GM18519 (cell line): ENCODE results near the gene MYMX.
"Not testable (repeated sequence)": the region's sequence is repeated elsewhere in the genome, so short reads cannot be mapped to it uniquely, and the experiment has no call there.

Experiments used
- ATAC-seq: cut with Tn5 transposase; IDR thresholded peaks from one replicate; pipeline ENCODE4 v1.9.1; 2021; ENCODE audit warnings: mild to moderate bottlenecking, moderate library complexity; ENCODE audit not compliant: unreplicated experiment, low FRiP score

MYMX gene

DNA sequence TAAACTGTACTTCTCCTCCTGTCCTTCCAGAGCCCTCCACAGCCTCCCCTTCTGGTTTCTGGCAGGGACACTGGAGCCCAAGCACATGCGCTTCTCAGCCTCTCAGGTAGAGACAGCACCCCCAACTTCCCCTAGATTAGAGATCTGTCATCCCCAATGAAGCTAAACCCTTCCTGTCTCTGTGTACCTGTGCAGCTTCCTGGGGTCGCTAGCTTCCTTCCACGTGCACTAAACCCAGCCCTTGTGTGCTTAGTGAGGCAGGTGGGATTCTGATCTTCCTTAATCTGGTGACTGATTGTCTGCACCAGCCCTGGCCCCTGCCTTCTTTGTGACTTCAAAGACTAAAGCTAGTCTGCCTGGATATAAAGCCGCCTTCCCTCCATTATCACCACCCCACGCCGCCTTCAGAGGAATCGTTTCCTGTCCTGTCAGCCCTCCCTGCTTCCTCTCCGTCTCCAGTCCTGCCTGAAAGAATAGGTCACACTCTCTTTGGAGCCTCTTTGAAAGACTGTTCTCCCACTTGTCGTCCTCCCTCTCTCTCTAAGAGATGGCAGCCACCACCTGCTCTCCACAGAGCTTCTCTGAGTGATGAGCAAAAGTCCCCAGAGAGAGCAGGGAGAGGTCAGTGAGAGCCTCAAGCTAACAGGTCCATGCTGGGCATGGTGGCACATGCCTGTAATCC lies 30.6 kb upstream of the MYMX start:
- ATAC-seq, result no peak

DNA sequence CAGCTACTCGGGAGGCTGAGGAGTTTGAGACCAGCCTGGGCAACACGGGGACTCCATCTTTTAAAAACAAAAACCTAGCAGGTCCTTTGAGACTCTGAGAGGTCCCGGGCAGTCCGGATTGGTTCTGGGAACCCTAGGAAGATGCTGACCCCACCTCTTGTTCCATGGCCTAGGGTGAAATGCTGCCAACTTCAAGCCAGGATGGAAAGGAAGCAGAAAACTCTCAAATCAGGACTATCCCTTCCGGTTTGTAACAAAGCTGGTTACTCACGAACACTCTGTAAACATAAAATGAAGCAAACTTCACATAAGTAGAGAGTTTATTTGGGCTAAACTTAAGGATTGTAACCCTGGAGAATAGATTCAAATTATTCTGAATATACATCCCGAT lies 30.1 kb upstream of the MYMX start:
- ATAC-seq, result no peak

DNA sequence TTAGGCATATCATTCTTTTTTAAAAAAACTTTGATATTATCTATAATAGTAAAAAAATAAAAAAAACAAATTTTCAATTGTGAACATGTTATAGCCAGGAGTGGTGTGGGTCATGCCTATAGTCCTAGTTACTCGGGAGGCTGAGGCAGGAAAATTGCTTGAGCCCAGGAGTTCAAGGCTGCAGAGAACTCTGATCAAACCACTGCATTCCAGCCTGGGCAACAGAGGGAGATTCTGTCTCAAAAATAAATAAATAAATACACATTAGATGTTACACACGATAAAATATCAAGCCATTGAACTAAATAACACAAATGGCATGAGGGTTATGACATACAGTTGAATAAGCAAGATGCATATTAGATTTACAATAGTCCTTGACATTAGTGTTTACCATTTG lies 27.9 kb upstream of the MYMX start:
- ATAC-seq, result no peak

DNA sequence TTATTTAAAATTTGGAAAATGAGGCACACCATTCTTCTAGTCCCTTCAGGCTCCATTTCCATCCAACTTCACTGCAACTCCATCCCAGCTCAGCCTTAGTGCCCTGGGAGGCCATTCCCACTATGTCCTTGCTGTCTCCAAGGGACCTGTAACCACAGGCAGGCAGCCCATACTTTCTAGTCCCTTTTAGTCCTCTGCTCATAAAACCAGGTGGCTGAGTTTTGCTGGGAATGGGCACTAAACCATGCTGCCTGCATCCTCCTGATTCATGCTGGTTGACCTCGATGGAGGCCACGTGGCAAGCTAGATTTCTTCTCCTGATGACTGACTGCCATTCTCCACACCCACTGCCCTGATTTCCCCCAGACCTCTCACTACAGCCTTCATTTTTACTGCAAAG lies 27.5 kb upstream of the MYMX start:
- no peak for ATAC-seq

DNA sequence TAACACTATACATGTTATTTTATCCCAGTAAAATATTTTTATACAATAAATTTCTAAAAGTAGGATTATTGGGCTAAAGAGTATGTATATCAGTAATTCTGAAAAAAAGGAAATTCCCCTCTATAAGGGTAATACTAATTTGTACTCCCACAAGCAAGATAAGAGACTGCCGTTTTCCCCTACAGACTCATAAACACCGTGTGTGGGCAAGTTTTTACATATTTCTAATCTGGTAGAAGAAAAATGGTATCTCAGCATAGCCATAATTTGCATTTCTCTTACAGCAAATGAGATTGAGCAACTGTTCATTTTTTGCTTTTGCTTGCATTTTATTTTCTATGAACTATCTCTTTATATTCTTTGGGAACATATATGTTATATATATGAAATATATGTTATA lies 26.0 kb upstream of the MYMX start:
- no peak for ATAC-seq

DNA sequence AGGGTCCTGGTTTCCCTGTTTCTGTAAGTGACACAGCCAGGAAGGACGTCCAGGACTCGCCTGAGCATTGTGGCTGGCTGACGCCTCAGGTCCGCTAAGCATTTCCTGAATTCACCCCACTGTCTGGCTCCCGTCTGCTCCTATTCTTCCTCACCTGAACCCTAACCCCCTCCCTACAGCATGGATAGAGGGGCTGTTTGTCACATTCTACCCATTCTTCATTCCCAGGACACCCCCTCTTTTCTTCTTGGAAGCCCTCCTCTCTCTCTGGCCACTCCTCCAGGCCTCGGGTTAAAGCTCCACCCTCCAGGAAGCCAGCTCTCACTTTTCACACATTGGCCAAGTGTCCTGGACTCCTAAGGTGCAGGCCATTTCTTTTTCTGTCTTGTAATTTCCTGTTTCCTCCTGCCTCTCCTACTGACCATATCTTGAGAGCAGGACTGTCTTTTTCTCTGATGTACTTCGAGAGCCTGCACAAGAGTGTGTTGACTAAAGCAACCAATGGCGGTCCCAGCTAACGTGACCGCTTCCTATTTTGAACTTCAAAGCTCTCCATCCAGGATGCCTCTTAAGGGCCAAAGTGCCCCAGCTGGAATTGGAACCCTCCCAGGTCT lies 24.2 kb upstream of the MYMX start:
- ATAC-seq, result no peak

DNA sequence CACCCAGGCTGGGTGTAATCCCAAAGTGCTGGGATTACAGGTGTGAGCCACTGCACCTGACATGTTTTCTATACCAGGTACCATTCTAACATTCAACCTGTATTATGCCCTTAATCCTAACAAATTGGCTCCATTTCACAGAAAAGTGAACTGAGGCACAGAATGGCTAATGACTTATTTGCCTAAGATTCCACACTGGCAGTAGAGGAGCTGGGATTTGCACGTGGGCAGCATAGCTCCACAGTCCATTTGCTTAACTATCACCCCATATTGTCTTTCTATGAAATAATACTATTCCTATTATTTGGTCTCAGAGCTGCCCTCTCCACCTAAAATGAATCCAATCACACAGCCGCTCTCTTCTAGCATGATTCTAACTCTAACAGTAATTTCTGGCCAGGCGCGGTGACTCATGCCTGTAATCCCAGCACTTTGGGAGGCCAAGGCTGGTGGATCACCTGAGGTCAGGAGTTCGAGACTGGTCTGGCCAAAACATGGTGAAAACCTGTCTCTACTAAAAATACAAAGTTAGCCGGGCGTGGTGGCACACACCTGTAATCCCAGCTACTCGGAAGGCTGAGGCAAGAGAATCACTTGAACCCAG lies 23.3 kb upstream of the MYMX start:
- ATAC-seq, result no peak

DNA sequence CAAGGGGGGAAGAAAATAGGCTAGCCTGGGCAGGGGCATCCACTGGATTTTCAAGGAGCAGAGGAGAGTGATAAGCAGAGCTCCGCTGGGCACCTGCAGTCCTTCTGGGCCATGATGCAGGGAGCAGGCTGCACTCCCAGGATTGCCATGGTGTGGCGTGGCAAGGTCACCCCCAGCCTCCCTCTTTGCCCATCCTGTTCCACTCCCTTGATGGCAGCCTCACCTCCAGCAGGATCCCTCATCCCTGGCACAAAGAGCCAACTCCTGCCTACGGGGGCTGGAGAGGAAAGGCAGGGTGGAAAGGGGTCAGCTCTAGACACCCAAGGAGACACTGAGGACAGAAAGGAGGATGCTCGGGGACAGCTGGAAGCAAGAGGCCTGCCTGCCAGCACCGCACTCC lies 22.4 kb upstream of the MYMX start:
- ATAC-seq, result no peak

DNA sequence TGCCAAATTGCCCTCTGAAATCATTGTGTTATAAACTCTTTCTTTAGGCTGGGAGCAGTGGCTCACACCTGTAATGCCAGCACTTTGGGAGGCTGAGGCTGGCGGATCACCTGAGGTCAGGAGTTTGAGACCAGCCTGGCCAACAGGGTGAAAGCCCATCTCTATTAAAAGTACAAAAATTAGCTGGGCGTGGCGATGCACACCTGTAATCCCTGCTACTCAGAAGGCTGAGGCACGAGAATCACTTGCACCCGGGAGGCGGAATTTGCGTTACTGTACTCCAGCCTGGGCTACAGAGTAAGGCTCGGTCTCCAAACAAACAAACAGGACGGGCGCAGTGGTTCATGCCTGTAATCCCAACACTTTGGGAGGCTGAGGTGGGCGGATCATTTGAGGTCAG lies 20.4 kb upstream of the MYMX start:
- ATAC-seq, result not testable (repeated sequence)

DNA sequence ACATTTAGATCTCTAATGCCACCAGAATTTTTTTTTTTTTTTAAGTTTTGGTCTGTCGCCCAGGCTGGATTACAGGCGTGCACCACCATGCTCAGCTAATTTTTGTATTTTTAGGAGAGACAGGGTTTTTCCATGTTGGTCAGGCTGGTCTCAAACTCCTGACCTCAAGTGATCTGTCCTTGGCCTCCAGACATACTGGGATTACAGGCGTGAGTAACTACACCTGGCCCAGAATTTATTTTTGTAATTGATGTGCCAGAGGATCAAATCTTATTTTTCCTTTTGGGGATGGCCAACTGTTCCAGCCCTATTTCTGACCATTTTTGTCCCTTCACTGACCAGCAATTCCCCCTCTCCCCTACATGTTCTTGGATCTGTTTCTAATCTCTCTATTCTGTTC lies 18.0 kb upstream of the MYMX start:
- no peak for ATAC-seq

DNA sequence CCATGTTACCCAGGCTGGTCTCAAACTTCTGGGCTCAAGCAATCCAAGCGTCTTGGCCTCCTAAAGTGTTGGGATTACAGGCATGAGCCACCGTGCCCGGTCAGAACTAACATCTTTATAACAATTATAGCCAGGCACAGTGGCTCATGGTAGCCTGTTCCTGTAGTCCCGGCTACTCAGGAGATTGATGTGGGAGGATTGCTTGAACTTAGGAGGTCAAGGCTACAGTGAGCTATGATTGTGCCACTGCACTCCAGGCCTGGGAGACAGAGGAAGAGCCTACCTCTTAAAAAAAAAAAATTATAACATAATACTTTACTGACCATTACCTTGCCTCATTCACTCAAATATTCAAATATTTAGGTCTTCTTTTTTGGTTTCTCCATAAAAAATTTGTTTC lies 16.8 kb upstream of the MYMX start:
- ATAC-seq, result no peak

DNA sequence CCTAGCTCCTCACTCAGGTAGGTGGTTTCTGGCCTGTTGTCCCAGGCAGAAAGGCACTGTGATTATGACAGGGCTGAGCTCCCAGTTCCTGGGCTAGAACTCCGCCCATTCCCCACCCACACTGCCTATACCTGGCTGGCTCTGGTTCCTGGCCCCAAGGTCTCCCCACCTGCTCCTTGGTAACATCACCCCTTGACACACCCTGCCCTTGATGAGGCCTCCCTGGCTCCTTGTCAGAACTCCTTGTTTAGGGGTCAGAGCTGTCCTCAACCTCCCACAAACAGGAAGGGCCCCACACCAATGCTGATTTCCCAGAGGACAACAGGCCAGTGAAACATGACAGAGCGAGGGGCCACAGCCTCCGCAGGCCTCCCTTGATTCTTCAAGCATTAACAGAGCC lies 15.5 kb upstream of the MYMX start:
- no peak for ATAC-seq

DNA sequence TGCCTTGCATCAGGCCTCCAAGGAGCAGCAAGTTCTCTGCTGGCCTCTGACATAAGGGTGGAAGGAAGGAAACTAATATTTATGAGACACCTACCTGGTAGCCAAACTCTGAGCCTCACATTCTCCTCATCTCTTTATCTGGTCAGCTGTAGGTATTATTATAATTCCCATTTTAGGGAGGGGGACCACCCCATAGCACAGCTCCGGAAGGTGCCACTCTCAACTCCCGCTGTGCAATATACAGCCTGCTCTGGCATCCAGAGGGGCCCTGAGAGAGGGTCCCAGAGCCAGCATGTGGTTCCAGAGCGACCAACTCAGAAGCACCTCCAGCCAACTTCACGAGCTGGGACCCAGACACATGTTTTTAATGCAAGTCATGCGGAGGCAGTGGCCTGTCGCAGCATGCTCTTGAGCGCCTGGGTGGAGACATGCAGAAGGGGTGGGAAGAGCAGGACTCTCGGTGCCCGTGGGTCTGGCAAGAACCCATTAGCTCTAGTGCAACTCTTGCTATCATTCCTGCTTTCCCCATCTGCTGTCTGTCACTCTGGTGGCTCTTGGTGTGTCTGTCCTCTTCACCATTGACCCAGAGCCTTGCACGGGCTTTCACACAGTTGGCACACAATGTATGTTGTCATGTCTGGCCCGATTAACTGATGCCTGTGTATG lies 15.0 kb upstream of the MYMX start:
- ATAC-seq, result no peak

DNA sequence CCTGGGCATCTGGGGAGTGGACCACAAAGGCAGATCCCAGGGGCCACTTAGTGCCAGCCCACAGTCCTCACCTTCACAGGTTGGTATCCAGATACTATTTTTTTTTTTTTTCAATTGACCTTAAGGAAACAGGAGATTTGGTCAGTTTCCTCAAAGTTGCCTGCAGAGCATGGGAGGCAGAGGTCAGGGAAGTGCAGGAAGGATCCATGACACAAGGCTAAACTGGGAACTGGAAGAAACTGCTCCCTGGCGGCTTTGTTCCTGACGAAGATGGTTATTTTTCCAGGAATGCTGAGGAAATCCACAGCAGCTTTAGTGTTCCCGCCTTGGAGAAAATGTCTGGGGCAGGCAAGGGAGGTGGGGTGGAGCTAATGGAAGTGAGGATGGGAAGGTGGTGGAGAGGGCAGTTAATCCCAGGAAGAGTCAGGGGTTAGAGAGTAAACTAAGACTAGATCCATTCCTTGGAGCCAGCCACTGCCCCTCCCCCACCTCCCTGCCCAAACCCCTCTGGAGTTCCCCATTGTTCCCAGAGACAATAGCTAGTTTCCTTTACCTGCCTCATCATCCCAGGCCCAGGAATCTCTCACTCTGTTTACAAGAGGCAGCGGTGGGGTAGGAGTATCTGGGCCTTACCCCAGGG lies 14.3 kb upstream of the MYMX start:
- no peak for ATAC-seq

DNA sequence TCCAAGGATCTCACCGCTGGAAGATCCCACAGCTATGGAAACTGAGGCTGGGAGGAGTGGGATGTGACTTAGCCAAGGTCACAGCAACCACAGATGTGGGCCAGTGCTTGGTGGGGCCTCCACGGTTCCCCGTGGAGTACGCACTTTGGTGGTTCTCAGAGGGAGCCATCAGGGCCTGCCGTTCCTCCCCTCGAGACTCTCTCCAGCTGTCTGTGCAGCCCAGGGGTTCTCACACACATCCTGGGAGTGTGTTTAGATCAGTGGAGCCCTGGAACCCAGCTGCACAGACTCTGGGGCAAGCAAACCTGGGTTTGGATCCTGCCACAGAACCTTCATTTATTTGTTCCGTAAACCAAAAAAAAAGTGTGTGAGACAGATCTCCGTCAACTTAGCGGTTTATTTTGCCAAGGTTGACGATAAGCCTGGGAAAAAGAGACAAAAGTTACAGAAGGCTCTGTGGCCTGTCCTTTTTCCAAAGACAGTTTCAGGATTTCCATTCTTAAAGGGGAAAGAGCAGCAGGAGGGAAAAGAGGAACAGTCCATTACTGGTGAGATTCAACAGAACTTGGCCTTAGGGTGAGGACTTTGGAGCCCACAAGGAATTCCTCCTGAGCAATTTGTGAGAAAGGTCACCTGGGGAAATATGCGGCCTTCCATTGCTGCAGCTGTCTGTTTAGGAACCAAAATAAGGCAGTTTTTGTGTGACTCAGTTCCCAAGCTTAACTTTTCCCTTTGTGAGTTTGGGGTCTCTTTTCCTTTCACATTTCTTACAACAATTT lies 13.6 kb upstream of the MYMX start:
- ATAC-seq, result no peak

DNA sequence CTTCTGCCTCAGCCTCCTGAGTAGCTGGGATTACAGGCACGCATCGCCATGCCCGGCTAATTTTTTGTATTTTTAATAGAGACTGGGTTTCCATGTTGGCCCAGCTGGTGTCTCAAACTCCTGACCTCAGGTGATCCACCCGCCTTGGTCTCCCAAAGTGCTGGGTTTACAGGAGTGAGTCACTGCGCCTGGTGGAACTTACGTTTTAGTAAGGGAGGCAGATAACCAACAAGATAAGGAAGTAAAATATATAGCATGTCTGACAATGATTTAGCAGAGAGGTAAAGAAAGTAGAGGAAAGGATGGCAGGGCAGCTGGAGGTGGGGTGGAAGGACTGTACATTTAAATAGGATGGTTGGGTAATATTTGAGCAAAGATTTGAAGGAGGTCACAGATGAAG lies 12.8 kb upstream of the MYMX start:
- no peak for ATAC-seq

DNA sequence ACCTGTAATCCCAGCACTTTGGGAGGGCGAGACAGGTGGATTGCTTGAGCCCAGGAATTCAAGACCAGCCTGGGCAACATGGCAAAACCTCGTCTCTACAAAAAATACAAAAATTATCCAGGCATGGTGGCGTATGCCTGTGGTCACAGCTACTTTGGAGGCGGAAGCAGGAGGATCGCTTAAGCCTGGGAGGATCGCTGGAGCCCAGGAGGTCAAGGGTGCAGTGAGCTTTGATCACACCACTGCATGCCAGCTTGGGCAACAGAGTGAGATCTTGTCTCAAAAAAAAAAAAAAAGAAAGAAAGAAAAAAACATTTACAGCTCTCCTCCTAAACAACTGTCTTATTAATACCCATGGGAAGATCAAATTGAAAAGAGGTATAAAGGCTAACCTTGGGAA lies 8.8 kb upstream of the MYMX start:
- ATAC-seq, result no peak

DNA sequence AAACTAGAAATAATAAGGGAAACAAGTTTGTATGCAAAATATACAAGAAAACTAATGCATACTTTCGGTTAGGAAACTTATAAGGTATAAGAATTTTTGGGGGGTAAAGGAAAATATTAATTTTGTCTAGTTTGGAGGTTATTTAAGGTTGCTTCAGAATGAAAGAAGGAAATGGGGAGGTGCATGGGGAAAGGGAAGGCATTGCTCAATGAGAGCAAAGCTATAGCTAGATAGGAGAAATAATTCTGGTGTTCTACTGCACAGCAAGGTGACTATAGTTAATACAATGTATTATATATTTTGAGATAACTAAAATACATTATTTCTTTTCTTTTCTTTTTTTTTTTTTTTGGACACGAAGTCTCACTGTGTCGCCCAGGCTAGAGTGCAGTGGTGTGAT lies 5.4 kb upstream of the MYMX start:
- ATAC-seq, result no peak

DNA sequence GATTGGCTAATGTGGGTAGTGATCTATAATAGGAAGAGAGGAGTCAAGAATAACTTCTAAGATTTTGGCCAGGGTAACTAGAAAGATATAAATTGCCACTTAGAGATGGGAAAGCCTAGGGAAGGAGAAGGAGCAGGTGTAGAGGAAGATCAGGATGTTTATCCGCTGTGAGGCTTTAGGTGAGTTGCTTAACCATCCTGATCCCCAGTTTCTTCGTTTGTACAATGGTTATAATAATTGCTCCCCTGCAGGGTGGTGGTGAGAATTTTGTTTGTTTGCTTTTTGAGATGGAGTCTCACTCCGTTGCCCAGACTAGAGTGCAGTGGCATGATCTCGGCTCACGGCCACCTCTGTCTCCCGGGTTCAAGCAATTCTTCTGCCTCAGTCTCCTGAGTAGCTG lies 2.4 kb upstream of the MYMX start:
- ATAC-seq, result no peak

DNA sequence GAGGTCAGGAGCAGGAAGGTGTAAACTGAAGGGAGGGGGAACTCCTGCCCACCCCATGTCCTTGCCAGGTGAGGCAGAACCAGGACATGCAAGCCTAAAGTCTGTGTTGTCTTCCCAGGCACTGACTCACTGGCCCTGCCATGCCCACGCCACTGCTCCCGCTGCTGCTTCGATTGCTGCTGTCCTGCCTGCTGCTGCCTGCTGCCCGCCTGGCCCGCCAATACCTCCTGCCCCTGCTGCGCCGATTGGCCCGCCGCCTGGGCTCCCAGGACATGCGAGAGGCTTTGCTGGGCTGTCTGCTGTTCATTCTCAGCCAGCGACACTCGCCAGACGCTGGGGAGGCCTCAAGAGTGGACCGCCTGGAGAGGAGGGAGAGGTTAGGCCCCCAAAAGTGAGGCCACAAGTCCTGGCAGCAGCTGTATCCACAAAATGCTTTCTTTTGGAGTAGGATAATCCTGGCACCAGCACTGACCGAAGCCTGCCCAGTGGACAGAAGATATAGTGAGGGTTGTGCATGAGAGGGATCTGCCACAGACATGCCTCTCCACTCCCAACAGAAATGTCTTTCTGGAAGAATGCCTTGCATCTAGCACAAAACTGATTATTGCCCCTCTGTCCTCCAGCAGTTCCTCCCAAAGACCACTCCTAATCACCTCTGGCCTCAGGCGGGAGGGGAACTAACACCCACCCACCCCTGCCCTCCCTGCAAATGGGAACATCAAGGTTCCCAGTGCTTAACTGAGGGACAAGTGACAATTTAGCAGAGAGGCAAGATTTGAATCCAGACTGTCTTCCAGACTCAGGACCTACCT lies 812 bp downstream of the MYMX start:
- ATAC-seq, result no peak
